HG03103 (cell line): Measurements from ENCODE around the gene ARHGAP24.

Experiments used
- ATAC-seq: cut with Tn5 transposase; IDR thresholded peaks from one replicate; pipeline ENCODE4 v1.9.1; 2021; ENCODE audit warnings: low read depth; ENCODE audit not compliant: unreplicated experiment

Gene ARHGAP24

DNA sequence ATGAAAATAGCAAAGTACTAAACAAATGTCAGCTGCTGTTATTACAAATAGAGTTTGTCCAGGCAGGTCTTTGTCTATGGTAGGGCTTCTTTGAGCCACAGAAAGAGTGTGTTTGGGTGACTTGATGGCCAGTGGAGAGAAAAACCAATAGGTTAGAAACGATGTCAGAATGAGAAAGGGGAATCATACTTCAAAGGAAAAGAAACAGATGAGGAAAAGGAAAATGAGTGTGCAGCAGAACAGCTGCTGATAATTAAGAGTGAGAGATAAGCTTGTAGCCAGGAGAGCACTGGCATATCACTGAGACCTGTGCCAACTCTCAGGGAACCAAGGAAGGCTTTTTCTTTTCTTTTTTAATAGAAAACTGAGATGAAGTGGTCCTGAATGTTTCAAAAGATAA is 257.2 kb downstream of the ARHGAP24 start:
- peak; percentile 64 for ATAC-seq

DNA sequence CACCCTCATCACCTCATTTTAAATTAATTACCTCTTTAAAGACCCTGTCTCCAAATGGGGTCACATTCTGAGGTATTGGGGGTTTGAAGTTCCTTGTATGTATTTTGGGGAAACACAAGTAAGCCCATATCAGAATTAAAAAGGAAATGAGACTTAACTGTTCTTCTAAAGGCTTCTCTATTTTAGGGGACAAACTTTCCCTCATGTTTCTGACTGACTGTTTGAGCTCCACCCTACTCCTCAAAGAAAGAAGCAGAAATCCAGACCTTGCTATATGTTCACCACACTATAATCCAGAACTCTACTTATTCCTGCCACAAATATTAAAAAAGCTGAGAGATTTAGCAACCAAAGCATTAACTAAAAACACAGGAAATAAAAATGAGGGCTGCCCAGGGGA is 258.8 kb downstream of the ARHGAP24 start:
- no peak for ATAC-seq

DNA sequence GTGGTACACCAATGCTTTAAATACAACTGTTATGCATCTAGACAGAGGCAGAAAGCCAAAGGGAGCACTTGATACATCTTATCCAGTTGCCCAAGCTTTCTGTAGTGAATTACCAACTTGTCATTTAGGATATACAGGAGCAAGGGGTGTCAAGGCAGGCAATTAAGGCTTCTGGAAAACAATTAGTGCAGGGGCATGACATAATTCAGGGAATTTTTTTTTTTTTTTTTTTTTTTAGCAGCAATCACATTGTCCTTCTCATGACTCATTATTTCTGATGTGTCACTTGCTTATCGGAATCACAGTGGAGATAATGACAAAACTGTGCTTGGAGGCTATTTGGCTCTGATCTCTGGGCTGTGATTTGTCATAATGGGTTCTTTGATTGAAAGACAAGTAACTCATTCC is 259.5 kb downstream of the ARHGAP24 start:
- no peak for ATAC-seq

DNA sequence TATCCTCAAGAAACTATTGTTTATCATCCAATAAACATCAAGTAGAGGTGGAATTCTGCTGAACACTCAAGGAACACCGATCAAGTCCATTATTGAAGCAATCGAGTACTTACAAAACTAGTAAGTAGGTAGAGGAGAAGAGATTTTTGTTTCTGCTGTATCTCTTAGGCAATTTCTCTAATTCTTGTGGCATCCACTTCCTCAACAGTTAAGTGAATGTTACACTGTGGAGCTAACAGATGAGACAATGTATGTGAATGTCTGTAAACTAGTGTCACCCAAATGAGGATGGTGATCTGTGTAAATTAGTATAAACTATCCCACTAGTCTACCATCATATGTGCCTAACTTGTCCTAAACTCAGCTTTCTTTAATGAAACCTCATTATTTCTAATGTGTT is 261.6 kb downstream of the ARHGAP24 start:
- ATAC-seq = no peak

DNA sequence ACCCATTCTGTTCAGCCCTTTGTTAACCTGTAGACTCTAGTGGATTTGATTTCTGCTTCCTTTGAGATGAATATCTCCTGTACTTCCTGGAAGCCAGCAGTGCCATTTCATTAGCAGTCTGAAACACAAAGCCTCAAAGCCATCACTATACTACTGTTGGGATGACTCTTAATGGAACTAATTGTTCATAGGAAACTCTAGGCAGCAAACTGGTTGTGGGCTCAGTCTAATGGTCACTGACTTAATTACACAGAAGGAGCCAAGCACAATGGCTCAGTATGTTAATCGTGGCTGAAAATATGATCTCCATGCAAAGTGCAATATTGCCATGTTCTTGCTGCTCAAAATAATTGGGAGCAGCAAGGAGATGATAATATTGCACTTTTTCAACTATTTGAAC is 262.3 kb downstream of the ARHGAP24 start:
- no peak for ATAC-seq

DNA sequence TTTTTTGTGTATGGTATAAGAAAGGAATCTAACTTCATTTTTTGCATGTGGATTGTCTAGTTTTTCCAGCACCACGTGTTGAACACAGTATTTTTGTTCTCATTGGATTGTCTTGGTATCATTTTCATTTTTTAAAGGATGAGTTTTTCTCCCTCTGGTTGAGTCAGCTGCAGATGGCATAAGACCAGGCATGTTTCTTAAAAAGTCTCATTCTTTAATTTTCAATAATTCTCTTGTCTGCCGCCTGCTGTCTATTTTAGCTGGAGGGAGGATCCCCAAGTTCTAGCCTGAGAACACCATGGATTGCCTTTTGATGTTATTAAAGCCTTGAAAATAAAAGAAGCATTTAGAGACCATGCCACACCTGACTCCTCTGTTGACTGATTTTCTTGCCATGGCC is 263.8 kb downstream of the ARHGAP24 start:
- no peak for ATAC-seq

DNA sequence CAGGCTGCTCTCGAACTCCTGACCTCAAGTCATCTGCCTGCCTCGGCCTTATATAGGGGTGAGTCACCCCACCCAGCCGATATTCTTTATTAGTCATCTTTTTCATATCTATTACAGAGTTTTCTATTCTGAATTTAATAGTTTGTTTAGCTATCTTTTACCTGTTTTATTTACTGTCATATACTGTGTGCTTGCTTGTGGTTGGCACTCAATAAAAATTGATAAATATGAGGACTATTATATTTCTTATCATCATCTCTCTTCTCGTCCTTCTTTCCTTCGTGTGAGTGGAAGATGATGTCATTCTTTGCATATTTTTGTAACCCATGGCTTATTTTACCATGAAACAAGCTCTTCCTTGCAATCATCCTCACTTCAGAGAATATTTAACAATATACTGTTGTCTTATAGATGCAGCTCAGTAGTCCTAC is 265.5 kb downstream of the ARHGAP24 start:
- ATAC-seq = no peak

DNA sequence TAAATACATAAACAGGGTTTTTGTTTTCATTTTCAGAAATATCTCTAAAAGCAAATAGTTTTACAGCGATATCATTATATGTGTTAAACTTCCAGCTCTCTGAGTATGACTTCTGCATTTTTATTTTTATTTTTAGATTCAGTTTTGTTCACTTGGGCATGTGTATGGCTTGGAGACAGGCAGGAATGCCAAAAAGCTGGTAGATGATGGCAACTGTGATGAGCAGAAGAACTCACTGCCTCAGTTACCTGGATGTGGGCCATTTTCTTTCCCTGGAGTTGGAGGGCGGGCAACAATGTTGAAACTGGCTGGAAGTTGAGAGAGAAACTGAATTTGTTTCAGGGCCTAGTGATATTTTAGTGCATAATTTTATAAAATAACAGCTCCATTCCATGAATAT is 266.4 kb downstream of the ARHGAP24 start:
- no peak for ATAC-seq

DNA sequence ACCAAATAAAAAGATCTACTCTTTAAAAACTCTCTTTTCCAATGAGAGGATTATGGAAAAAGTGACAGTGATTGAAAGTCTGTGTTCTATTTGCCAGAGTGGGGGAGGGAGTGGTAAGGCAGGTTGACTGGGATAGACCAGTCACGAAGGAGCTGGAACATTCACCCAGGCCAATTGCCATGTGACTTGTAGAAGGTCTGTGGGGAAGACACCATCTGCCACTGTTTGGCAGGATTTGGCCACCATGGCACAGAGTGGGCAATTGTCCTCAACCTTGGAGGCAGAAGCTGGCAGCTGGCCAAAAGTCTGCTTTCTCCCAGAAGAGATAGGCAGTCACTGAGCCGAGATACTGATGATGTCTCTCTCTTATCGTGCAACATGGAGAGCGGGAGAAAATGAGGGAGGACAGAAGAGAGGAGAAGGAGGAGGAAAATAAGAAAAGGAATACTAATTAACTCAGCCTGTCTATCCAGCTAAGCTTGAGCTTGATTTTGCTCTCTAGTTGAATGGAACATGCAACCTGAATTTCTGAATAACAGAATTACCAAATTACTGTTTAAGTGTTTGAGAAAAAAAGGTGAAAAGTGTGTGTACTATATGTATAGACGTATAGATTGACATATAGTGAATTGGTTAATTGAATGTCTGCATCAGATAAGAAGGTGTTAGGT is 267.1 kb downstream of the ARHGAP24 start:
- ATAC-seq = no peak

DNA sequence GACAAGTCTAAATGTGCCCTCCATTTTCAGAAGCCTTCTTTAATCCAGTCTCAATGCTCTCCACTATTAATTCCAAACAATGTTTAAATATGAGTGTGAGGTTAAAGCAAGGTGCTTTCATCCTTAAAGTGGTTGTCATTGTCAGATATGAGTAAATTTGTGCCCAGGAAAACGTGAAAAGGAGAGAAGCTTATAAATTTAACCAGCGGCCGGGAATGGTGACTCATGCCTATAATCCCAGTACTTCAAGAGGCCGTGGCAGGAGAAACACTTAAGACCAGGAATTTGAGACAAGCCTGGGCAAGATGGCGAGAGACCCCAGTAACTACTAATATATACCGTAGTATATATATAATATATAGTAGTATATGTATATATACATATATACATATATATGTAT is 270.0 kb downstream of the ARHGAP24 start:
- no peak for ATAC-seq

DNA sequence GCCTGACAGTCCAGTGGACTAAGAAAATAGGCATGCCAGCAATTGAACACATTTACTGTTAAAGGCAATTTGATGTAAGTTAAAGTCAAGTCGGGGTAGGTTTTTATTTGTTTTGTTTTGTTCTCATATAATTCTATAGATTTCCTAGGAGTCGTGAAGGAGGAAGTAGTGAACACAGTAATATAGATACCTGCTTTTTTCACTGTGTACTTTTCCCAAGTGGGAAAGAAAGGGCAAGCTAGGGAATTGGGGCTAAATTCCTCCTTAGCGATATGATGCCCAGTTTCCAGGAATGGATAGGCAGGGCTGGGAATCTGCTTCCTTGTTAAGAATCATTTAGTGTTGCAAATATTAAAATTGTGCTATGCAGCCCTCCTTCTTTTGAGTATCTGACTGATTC is 271.0 kb downstream of the ARHGAP24 start:
- no peak for ATAC-seq

DNA sequence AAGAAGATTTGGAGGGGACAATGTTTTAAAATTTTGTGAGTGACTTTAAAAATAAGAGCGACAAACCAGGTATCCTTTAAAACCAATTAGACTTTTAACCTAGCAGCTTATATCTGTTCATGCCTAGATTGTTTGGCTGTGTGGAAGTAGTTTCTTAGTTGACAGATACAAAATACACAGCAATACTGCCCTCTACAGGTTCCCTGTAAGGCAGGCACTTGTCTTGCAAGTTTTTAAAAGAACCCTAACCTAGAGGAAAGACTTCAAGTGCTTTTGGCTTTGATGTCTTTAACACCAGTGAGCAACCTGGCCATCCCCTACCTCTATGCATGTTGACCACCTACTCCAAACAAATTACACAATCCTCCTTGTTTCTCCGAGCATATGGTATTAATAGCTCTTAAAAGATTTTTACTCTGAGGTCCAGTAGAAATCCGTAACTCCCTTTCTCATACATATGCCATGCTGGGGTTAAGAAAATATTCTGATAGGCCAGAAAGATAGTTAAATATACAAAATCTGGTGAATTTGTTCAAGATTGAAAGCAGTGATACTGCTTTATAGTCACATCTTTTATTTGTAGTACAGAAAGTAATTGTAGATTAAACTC is 273.0 kb downstream of the ARHGAP24 start:
- no peak for ATAC-seq

DNA sequence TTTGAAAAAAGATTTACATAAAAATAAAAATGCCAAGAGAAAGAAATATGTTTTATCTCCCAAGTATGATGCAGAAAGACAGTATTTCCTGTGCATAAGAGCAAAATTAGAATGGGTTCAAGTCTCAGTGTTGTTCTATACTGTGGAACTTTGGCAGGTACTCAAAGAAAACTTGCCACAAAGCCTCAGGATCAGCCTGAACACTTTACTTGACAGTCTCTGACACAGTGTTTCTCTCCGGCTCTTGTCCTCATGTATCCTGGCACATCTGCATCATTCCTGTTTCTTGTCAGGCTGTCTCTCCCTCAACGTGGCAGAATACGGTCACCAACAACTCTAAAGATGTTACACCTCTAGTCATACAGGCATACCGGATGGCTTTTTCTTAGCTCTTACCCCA is 273.7 kb downstream of the ARHGAP24 start:
- ATAC-seq = no peak

DNA sequence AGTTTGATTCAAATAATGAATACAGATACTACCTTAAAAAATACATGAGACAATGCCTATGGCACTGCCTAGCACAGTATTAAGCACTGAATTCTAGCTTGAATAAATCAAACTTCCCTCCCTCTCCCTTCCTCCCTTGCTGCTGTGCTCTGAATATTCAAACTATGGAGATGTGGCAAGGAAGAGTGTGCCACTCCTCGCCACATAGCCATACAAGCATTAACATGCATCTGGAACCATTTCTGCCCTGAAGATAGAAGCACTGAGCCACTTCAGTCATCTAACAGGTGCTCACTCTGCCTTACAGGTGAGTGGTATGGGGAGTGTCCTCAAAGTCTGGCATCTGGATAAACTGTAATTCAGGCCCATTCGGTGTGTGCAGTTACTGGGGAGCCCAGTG is 276.9 kb downstream of the ARHGAP24 start:
- no peak for ATAC-seq

DNA sequence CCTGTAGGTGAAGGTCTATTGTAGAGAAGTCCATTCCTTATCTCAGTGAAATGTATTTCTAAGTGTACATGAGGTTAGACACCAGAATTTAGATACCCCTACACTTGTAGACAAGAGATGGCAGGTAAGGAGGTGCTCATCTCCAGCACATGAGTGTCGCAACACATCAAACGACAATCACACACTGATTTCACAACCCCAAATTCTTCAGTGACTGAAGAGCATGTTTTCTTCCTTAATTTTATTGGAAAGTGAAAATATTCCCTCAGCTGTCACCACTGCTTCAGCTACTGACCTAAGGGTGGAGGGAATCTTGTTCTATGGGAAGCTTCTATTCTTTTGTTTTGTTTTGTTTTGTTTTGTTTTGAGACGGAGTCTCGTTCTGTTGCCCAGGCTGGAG is 280.3 kb downstream of the ARHGAP24 start:
- ATAC-seq = no peak

DNA sequence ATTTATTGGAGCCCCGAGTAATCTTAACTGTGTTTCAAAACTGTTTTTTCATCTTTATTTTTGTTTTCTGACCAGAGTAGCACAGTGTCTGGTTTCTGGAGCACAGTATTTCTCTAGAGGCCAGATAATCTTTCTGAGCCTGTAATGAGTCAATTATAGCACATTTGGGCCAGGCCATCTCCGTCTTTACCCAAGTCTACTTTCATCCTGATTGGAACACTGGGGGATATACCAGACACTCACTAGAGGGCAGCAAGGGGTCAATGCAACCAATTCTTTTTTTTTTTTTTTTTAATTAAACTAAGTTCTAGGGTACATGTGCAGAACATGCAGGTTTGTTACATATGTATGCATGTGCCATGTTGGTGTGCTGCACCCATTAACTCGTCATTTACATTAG is 282.0 kb downstream of the ARHGAP24 start:
- peak; percentile 54 for ATAC-seq

DNA sequence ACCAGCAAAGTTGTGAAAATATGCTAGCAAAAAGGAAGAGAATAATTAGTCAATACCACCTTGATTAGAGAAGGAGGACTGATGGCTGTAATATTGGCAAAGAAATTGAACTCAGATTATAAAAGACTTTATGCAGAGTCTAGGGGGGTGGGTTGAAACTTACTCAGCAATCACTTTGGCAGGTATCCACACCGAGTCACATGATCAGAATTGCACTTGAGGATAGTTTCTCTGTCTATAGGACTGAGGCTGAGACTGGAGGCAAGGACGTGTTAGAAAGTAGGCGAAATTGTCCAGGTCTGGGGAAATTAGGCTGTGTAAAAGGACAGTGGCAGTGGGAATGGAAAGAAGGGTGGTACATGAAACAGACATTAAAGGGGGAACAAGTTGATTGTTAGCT is 284.4 kb downstream of the ARHGAP24 start:
- ATAC-seq = no peak

DNA sequence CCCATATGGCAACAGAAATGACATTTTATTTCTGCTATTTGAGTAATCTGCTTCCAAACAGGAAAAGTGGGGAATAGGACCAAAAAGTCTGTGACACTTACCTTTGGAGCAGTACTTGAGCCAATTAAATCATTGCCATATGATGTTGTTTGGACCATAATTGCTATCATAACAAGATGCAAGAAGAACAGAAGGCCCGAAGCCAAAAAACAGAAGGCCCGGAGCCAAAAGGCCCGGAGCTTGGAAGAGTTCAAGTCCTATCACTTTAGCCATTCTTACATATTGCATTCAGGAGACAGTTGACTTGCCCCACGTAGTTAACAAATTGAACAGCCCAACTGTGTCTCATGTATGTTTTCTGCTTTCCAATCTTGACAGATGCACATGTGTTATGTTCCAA is 285.6 kb downstream of the ARHGAP24 start:
- ATAC-seq = no peak

DNA sequence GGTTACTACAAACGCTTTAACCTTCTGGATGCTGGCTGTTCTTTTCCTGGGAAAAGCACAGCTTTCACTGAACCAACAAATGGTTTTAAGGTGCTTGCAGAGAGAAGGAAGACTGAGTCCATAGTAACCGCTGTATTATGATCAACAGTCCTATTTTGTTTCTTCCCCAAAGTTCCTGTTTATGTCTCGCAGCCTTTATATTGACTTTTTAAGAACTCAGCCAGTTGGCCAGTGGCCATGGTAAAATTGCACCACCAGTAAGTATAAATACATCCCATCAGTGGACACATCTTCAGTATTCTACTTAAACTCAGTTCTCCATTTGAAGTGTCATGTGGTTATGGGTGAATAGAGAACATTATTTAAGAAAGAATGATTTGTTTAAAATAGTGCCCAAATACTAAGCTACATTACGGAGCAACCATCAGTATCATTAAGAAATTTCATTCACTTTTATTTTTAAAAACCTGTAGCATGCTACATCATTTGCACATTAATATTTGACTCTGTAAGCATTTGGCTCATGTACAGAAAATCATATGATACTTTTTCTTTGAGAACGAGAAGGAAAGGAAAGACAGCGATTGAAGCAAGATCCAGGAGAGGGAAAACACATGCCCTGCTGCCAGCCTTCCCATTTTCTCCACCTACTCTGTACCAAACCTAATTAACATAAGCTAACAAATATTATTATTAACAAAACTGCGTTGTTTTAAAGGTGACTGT is 287.0 kb downstream of the ARHGAP24 start:
- ATAC-seq = no peak

DNA sequence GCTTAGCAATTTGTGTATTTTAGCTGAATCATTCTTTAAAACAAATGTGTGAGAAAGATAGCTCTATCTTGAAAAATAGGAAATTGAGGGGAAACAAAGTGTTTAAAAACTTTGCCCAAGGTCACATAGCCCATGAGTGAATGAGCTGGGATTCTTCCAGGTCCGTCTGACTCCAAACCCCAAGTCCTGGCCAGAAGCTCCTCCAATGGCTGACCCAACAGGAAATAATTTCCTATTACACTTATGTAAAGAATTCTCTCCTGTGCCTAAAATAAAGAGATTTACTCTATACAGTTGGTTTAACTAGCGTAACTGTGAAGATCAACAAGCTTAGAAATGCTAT is 287.6 kb downstream of the ARHGAP24 start:
- no peak for ATAC-seq

DNA sequence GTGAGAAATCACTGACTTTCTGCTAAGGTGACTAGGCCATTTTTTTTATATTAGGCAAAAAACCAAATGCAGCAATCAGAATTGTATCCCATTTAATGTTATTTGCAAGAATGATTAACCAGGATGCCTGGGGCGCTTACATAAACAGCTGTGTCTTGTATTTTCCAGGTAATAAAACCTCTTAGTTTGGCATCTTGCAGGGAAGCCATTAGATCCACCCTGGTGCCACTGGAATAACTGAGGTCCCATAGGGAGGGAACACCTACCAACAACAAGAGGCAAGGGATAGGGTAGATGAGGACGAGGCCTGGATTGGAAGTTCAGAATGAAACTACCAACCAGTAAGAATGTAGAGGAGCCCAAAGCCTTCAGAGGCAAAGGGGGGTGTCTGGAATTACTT is 288.3 kb downstream of the ARHGAP24 start:
- no peak for ATAC-seq

DNA sequence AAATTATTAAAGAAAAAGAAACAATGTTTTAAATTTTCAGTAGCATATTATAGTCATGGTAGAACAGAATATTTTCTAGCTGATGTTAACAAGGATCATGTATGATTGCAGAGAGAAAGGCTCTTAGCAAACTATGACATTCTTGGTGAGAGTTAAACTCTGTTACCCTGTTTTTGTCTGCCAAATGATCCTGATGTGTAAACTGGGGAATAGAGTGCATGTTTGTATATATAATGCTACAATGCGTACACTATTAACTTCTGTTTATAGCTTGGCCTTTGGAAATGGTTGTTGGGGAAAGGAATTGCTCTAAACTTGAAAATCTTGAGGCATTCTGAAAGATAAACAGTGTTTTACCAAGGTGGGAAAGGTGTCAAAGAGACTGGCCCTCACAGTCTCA is 292.7 kb downstream of the ARHGAP24 start:
- ATAC-seq = no peak
